GM19372 (cell line): ENCODE data around the gene CHRNB2.

ENCODE experiments used
- ATAC-seq: cut with Tn5 transposase; IDR thresholded peaks from one replicate; pipeline ENCODE4 v1.9.1; 2021; ENCODE audit warnings: mild to moderate bottlenecking, low read depth, moderate library complexity; ENCODE audit not compliant: unreplicated experiment

Gene CHRNB2

GRCh38 chr1:154577346-154578057 is 9.9 kb downstream of the CHRNB2 start:
- ATAC-seq = no peak

GRCh38 chr1:154578058-154578418 is 10.5 kb downstream of the CHRNB2 start:
- ATAC-seq = no peak

DNA sequence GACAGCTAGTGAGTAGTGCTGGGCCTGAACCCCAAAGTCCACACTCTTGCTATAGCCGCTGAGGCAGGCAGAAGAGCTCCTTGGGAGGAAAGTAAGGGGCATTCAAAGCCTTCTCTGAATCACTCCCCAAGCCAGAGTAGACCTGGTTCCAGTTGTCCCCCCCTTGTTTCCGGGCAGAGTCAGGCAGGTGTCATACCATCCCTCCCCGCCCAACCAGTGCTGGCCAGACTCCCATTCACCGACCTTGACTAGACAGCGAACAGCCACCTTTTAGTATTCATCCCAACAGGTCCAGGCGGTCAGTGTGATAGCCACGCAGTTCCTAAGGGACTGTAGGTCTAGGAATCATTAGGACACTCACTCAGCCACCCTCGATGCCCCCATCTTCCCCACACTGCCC is 11.8 kb downstream of the CHRNB2 start:
- no peak for ATAC-seq

GRCh38 chr1:154581766-154582165 is 14.2 kb downstream of the CHRNB2 start:
- ATAC-seq = no peak

DNA sequence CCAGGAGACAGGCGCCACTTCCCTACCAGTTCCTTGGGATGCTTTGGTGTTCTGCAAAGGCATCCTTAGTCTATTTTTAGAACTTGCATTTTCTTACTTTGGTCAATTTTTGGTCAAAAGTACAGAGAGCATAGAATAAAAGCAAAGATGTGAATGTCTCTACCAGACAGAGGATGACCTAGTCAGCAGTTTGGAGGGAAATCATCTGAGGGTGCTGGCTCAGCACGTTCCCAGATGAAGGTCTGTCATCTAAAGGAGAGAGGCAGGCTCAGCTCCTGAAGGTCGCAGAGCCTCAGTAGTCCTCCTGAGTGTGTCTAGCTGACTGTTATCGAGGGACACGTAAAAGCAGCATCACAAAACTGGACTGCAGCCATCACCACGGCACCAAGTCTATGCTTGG is 15.3 kb downstream of the CHRNB2 start:
- ATAC-seq = no peak

DNA sequence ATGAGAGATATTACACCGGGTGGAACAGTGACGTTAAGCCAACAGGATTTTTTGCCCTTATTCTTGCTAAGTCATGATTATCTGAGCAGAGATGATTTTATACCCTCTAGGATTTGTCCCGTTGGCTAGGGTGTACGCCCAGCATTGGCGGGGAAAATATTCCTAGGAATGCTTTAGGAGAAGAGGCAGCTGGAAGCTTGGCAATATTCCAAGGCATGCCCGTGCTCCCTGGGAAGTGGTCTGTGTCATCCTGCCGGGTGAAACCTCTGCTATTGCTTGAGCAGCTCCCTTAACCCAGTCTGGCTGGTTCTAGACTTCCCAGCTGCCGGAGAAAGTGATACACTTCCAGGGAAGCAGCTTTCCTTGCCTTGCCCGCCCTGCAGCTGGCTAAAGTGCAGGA is 16.2 kb downstream of the CHRNB2 start:
- no peak for ATAC-seq

GRCh38 chr1:154584267-154584994 is 16.9 kb downstream of the CHRNB2 start:
- ATAC-seq = no peak

GRCh38 chr1:154586231-154586630 is 18.7 kb downstream of the CHRNB2 start:
- ATAC-seq = no peak

DNA sequence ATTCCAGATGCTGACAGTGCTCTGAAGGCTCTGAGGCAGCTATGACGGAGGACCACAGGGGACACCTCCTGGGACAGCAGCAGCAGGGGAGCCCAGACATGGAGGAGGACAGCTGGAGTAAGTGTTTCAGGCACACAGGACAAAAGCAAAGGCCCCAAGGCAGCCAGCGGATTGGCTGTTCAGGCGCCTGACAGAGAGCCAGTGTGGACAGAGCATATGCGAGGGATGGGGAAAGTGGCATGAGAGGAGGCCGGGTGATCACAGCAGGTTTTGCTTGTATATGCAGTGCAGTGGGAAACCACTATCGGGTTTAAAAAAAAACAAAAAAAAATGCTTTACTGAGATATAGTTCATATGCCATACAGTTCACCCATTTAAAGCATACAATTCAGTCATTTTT is 19.1 kb downstream of the CHRNB2 start:
- ATAC-seq = no peak

GRCh38 chr1:154589780-154590179 is 22.2 kb downstream of the CHRNB2 start:
- ATAC-seq = no peak

DNA sequence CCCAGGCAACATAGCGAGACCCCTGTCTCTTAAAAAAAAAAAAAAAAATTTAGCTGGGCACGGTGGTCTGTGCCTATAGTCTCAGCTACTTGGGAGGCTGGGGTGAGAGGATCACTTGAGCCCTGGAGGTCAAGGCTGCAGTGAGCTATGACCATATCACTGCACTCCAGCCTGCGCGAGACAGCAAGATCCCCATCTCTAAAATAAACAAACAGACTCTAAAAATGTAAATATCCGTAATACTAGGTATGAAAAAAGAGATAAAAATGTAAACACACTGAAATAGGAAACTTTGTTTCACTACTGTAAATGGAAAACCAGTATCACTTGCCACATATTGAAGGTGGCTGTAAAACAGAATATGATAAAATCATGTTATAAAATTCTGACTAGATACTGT is 23.2 kb downstream of the CHRNB2 start:
- no peak for ATAC-seq

- no peak for ATAC-seq
Measured at GRCh38 chr1:154591206-154591605, 23.6 kb downstream of the CHRNB2 start.

DNA sequence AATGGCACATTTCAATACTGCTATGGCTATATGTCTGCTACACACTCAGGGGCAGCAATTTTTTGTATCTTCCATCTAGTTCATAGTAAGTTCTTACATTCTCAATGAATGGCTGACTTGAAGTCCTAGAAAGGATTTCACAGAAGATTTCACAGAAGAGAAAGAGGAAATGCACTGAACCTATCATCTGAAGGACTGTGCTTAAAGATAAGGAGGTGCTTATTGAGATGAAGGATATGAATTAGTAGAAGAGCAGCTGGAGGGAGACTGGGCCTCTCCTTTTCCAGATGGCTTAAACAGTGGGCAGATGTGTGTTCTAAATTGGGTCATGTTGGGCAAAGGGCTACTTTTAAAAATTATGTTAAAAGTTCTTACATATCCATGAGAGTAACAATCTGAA is 25.8 kb downstream of the CHRNB2 start:
- ATAC-seq = no peak

DNA sequence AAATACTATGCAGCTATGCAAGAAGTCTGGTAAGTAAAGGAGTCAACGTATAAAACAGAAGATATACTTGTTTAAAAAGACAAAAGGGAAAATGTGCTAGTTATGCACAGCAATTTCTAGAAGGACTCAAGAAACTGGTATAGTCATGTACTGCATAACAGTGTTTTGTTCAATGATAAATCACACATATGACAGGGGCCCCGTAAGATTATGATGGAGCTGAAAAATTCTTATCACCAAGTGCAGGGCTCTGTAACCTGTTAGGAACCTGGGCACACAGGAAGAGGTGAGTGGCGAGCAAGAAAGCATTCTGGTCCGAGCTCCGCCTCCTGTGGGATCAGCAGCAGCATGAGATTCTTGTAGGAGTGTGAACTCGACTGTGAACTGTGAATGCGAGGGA is 27.2 kb downstream of the CHRNB2 start:
- ATAC-seq = no peak

DNA sequence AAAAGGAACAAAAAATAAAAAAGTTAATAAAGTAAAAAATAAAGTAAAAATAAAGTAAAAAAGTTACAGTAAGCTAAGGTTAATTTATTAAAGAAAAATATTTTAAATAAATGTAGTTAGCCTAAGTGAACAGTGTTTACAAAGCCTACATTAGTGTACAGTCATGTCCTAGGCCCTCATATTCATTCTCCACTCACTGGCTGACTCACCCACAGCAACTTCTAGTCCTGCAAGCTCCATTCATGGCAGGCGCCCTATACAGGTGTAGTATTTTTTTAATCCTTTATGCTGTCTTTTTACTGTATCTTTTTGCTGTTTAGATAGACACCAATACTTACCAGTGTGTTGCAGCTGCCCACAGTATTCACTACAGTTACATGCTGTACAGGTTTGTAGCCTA is 28.0 kb downstream of the CHRNB2 start:
- no peak for ATAC-seq

DNA sequence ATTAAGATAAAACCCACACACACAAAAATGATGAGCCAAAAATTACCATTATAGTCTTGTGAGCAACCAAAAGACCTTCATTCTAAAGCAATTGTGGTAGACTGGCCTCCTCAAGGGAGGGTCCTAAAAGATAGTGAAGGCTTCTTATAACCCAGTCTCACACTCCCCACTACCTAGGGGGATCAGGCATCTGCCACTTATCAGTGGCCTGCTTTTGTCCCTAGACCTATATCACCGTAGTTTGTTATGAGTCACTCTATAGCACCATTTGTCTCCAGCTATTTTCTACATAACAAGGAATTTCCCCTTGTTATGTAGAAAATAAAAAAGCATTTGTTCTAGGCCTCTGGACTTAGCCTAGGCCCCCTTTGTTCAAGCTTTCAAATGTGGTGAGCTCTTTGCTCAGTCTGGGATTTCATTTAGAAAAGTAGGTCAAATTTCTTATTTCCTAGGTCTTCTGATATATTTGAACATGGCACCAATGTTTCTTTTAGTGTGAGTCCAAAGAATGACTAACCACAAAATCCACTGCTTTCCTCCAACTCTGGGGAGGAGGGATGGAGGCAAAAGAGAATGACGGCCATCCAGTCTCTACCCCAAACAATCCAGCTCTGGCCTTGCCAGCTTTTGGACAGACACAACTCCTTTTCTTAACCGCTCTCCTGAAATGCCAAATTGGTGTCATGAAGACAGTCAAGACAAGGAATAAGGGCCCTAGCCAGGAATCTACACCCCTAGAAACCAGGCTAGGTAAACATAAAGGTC is 31.5 kb downstream of the CHRNB2 start:
- no peak for ATAC-seq

DNA sequence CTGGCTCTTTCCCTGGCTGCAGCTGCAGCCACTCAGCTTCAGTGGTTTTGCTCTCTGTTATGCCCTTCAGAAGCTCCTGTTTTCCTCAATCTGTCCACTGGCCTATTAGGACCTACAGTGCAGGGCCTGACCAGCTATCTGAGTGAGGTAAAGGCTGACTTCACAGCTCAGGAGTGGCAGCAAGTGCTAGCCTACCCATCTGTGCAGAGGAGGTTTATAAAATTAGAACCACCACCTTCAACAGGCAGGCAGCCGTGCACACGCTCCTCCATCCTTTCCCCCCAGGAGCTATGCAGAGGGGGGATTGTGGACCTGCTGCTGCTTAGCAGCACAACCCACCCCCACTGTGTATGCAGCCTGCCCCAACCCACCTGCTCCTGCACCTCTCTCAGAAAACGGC is 32.1 kb downstream of the CHRNB2 start:
- no peak for ATAC-seq

DNA sequence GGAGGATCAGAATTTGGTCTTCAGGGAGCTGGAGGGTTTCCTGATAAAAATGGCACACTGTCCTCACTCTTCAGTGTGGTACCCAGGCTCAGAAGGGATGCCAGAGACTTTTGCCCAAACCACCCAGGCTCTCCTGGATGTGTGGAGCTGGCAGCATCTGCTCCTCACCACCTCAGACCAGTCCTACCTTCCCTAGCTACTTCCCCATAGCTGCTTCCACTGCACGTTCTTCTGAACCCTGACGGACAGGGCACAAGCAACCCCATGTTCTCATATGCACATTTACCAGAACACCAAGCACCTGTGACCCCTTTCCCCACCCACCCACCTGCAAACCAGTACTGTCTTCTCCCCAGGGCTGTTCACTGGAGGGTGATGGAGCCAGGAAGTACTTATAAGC is 35.7 kb downstream of the CHRNB2 start:
- no peak for ATAC-seq

DNA sequence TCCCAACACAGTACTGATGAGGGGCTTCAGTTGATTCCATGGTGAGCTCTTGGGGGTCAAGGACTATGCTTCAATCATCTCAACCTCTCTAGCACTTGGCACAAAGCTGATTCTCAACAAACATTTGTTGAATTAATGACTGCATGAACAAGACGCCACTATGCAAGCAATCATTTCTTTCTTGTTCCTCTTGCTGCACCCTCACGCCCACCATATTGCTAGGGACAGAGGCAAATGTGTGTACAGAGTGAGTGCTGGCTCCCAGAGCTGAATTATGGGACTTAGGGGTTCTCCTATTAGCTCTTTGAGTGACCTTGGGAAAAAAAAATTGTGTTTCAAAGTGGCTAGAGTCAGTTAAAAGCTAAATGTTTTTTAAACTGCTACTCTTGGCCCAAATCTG is 38.0 kb downstream of the CHRNB2 start:
- no peak for ATAC-seq

- peak; percentile 6 for ATAC-seq
Measured at GRCh38 chr1:154607106-154607608, 39.6 kb downstream of the CHRNB2 start.

DNA sequence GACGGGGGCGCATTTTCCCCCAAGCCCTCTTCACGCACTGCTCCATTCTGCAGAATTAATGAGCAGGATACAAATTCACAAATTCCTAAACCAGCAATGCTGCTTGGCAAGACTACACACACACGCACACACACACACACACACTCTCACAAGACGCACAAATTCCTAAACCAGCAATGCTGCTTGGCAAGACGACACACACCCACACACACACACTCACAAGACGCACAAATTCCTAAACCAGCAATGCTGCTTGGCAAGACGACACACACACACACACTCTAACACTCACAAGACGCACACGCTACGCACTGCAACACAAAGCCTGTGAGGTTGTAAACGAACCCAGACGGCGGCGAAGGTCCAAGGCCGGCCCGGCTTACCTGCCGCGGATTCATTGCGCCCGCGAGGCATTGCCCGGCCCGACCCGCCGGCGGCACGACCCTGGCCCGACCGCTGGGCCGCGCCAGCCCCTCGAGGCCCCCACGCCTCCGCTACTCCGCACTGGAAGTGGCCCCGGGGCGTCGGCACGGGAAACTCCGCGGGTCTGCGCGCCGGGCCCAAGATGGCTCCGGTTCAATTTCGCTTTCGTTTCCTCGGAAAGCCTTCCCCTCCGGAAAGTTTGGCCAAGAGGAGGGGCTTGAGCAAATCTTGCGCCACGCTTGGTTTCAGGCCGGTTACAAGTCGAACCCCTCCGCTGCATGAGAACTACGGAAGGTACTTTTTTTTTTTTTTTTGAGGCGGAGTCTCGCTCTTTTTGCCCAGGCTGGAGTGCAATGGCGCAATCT is 40.2 kb downstream of the CHRNB2 start, which contains the start of gene ADAR:
Gene ADAR, minus strand, starts transcription at position 578 of the 788 bp plus-strand sequence. Its CDS starts 180 bp downstream, at position 398.
- ATAC-seq = peak; percentile 83
